SK-N-SH (cell line): Measurements from ENCODE around the gene ST3GAL2. TPM values are rescaled to one million over a fixed set of nuclear protein-coding genes. Genes with fewer than 3 reads are reported as not detected.

Experiments
- CTCF ChIA-PET: fragments of 300-600, 350-600 bp; formaldehyde crosslinking; extraction: SDS; loops from one replicate; lab custom pipeline; 2021; lab: Yijun Ruan, JAX
- POLR2A ChIA-PET: fragments of 350-600 bp; sonication (Branson Sonifier 250); formaldehyde crosslinking; extraction: SDS; loops from one replicate; lab custom pipeline; 2020; ENCODE audit warnings: antibody characterized with exemption, inconsistent platforms; lab: Yijun Ruan, JAX
- DNase-seq: peaks from one replicate; pipeline ENCODE4 v3.0.0; 2012
- H2AFZ ChIP-seq: fragments of 200-600 bp; sonication (generic); 2 replicates; pipeline ENCODE4 v1.8.1; 2016; ENCODE audit warnings: antibody characterized with exemption, mild to moderate bottlenecking, low read depth
- H3F3A ChIP-seq: fragments of 200-600 bp; sonication (generic); replicated peaks from 2 replicates; pipeline ENCODE3; 2016; ENCODE audit warnings: antibody characterized with exemption, mild to moderate bottlenecking; ENCODE audit not compliant: insufficient read depth
- H3K27ac ChIP-seq, 2 experiments: fragments of 200-500 bp in 1 of 2; fragments of 200-600 bp in 1 of 2; sonication (Bioruptor generic) in 1 of 2; sonication (generic), shearing (Covaris generic) in 1 of 2; 2 replicates each; pipeline versions ENCODE4 v1.5.1 to v1.6.1; 2014 to 2016; ENCODE audit warnings: low read depth in 2 of 2, inconsistent platforms in 1 of 2, low read length in 1 of 2, mild to moderate bottlenecking in 1 of 2, mixed read lengths in 1 of 2
- H3K27me3 ChIP-seq: fragments of 200-600 bp; sonication (generic), shearing (Covaris generic); 2 replicates; pipeline ENCODE4 v1.6.1; 2016; ENCODE audit warnings: mixed run types; ENCODE audit not compliant: insufficient read depth
- H3K36me3 ChIP-seq, 2 experiments: fragments of 200-500 bp in 1 of 2; fragments of 200-600 bp in 1 of 2; sonication (Bioruptor generic) in 1 of 2; sonication (generic) in 1 of 2; replicated peaks in 1 of 2; 2 replicates each; pipeline versions ENCODE3 to v1.5.1; 2014 to 2016; ENCODE audit warnings: low read length in 1 of 2, mild to moderate bottlenecking in 1 of 2; ENCODE audit not compliant: insufficient read depth in 2 of 2, control insufficient read depth in 1 of 2
- H3K4me1 ChIP-seq, 2 experiments: fragments of 200-500 bp in 1 of 2; fragments of 200-600 bp in 1 of 2; sonication (Bioruptor generic) in 1 of 2; sonication (generic), shearing (Covaris generic) in 1 of 2; 2 replicates each; pipeline versions ENCODE4 v1.5.1 to v1.6.1; 2014 to 2016; ENCODE audit warnings: low read depth in 1 of 2, low read length in 1 of 2, mixed run types in 1 of 2; ENCODE audit not compliant: insufficient read depth in 2 of 2, control insufficient read depth in 1 of 2
- H3K4me2 ChIP-seq: fragments of 200-600 bp; sonication (generic), shearing (Covaris generic); 2 replicates; pipeline ENCODE4 v1.6.1; 2017; ENCODE audit warnings: mixed run types
- H3K4me3 ChIP-seq, 2 experiments: fragments of 200-500 bp in 1 of 2; fragments of 200-600 bp in 1 of 2; sonication (Bioruptor generic) in 1 of 2; sonication (generic), shearing (Covaris generic) in 1 of 2; 2 replicates each; pipeline versions ENCODE4 v1.5.1 to v1.8.1; 2014 to 2016; ENCODE audit warnings: low read depth in 2 of 2, inconsistent platforms in 1 of 2, low read length in 1 of 2, mild to moderate bottlenecking in 1 of 2, mixed read lengths in 1 of 2, moderate library complexity in 1 of 2
- H3K79me2 ChIP-seq: fragments of 200-600 bp; sonication (generic); 2 replicates; pipeline ENCODE4 v1.8.1; 2017; ENCODE audit warnings: mild to moderate bottlenecking; ENCODE audit not compliant: insufficient read depth
- H3K9ac ChIP-seq: fragments of 200-600 bp; sonication (generic); 2 replicates; pipeline ENCODE4 v1.6.1; 2017; ENCODE audit warnings: mixed run types
- H3K9me2 ChIP-seq: fragments of 200-600 bp; sonication (generic); 2 replicates; pipeline ENCODE4 v1.6.1; 2017; ENCODE audit warnings: mixed run types
- H3K9me3 ChIP-seq: fragments of 200-600 bp; sonication (generic); 2 replicates; pipeline ENCODE4 v1.6.1; 2017; ENCODE audit warnings: mixed run types, mild to moderate bottlenecking, moderate library complexity
- H4K20me1 ChIP-seq: fragments of 200-600 bp; sonication (generic); 2 replicates; pipeline ENCODE4 v1.6.1; 2017; ENCODE audit warnings: mild to moderate bottlenecking, mixed run types; ENCODE audit not compliant: insufficient read depth
- FOSL2 ChIP-seq: IDR thresholded peaks from 2 replicates; pipeline ENCODE4 v1.4.0; 2012; ENCODE audit warnings: low read depth, mild to moderate bottlenecking, moderate library complexity, borderline replicate concordance
- JUND ChIP-seq: IDR thresholded peaks from 2 replicates; pipeline ENCODE4 v1.4.0; 2012
- MEF2A ChIP-seq: IDR thresholded peaks from 2 replicates; pipeline ENCODE4 v1.4.0; 2012; ENCODE audit warnings: low read depth, borderline replicate concordance
- MXI1 ChIP-seq: IDR thresholded peaks from 2 replicates; pipeline ENCODE4 v1.6.1; 2012; ENCODE audit warnings: mild to moderate bottlenecking, low read depth, low read length, improper control_type of control experiment
- NRF1 ChIP-seq: IDR thresholded peaks from 2 replicates; pipeline ENCODE4 v1.6.1; 2012; ENCODE audit warnings: low read depth, mild to moderate bottlenecking, low read length
- RAD21 ChIP-seq: IDR thresholded peaks from 2 replicates; pipeline ENCODE4 v1.6.1; 2012; ENCODE audit warnings: mild to moderate bottlenecking, low read length
- RCOR1 ChIP-seq: fragments of 150-350 bp; IDR thresholded peaks from 2 replicates; pipeline ENCODE4 v1.6.1; 2017; ENCODE audit warnings: antibody characterized with exemption, low read length
- RFX5 ChIP-seq: IDR thresholded peaks from 2 replicates; pipeline ENCODE4 v1.6.1; 2012; ENCODE audit warnings: mild to moderate bottlenecking, improper control_type of control experiment, low read length
- RXRA ChIP-seq: IDR thresholded peaks from 2 replicates; pipeline ENCODE4 v1.4.0; 2012; ENCODE audit warnings: low read depth, mild to moderate bottlenecking, borderline replicate concordance
- SMC3 ChIP-seq: IDR thresholded peaks from 2 replicates; pipeline ENCODE4 v1.6.1; 2012; ENCODE audit warnings: low read depth, low read length, improper control_type of control experiment
- TAF1 ChIP-seq: IDR thresholded peaks from 2 replicates; pipeline ENCODE4 v1.6.1; 2012; ENCODE audit warnings: low read depth, mild to moderate bottlenecking, low read length, moderate library complexity, borderline replicate concordance
- WGBS: methylation state at CpG from one replicate; pipeline ENCODE4 v1.1.6; 2017; ENCODE audit warnings: low lambda C conversion rate; 5-methylcytosine and 5-hydroxymethylcytosine counted together
- polyA plus RNA-seq, 3 experiments: library from polyadenylated mRNA; depleted of rRNA; stranded (reverse); fragments of >200 nt; gene quantifications; 2 replicates each; pipeline ENCODE4 v1.2.3, GENCODE V29; 2012
- TF ChIP-seq, protein P1 (sequence below): IDR thresholded peaks from 2 replicates; pipeline ENCODE4 v1.4.0; 2012; ENCODE audit warnings: low read depth, borderline replicate concordance
- TF ChIP-seq, protein P2 (sequence below): fragments of 150-350 bp; IDR thresholded peaks from 2 replicates; pipeline ENCODE4 v1.6.1; 2017; ENCODE audit warnings: antibody characterized with exemption, low read length, low read depth, borderline replicate concordance
- TF ChIP-seq, protein P3 (sequence below): IDR thresholded peaks from 2 replicates; pipeline ENCODE4 v1.4.0; 2012; ENCODE audit warnings: low read depth
- TF ChIP-seq, protein P4 (sequence below): IDR thresholded peaks from 2 replicates; pipeline ENCODE4; 2012
- TF ChIP-seq, protein P5 (sequence below): IDR thresholded peaks from 2 replicates; pipeline ENCODE4 v1.6.1; 2012; ENCODE audit warnings: mild to moderate bottlenecking, low read depth, low read length, moderate library complexity

The ST3GAL2 gene
- polyA plus RNA-seq, 1 of the 3 experiments (the other 2 are of a cell fraction): 19.9 TPM

DNA sequence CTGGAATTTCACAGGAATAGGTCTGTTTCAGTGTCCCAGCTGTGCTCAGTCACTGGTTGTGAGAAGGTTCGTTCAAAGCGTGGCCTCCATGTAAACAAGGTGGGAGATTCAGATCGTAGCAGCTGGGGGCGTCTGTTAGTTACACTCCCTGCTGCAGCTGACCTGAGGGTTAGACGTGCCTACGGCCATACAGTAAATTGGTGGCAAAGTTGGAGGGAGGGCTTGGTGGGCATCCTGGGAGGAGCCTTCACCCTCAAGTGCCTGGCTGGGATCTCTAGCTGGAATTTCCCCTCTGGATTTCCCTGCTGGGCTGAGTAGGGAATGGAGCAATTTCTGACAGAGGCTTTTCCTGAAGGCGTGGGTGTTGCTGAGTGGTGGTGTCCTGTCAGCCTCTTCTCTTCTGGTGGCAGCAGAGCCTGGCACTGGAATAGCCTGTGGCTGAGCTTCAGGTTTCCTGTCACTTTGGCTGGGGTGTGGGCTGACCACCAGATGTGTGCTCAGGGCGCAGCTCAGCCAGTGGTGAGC, 21.9 kb upstream of the ST3GAL2 start:
- Histone ChIP-seq H3K9me3 (no peaks in the 10 kb centered on the region), H3F3A (no peaks in the 10 kb centered on the region), H3K79me2 (no peaks in the 10 kb centered on the region), H3K9me2 (no peaks in the 10 kb centered on the region), H3K27ac (no peak overlapping the region), H3K36me3 (no peaks in the 10 kb centered on the region), H3K4me1 (peaks cover 0 to 7% of the 10 kb centered on the region in 2 experiments; a peak in 1 of 4 replicates), H3K27me3 (no peaks in the 10 kb centered on the region), H3K9ac (no peak overlapping the region), H3K4me2 (no peak overlapping the region), H3K4me3 (no peak overlapping the region), H2AFZ (no peak overlapping the region), H4K20me1 (no peaks in the 10 kb centered on the region)
- CTCF ChIA-PET: interaction anchor here (0.8 to 3.2 kb wide), 4 partner anchors 10 to 82 kb away, joined by 3 to 12 read pairs (median 4); no protein-coding TSS in a partner anchor
- no peak for TF ChIP-seq TAF1
- peak; percentile 56; the same call in 1 of the 2 replicates for TF ChIP-seq MXI1
- DNase-seq: peak; percentile 65
- POLR2A ChIA-PET: interaction anchor here (0.8 kb wide), 1 partner anchor 79 kb away, joined by 4 read pairs; no protein-coding TSS in a partner anchor
- no CpG with 5 or more reads among the region's 8 CpGs for WGBS

DNA sequence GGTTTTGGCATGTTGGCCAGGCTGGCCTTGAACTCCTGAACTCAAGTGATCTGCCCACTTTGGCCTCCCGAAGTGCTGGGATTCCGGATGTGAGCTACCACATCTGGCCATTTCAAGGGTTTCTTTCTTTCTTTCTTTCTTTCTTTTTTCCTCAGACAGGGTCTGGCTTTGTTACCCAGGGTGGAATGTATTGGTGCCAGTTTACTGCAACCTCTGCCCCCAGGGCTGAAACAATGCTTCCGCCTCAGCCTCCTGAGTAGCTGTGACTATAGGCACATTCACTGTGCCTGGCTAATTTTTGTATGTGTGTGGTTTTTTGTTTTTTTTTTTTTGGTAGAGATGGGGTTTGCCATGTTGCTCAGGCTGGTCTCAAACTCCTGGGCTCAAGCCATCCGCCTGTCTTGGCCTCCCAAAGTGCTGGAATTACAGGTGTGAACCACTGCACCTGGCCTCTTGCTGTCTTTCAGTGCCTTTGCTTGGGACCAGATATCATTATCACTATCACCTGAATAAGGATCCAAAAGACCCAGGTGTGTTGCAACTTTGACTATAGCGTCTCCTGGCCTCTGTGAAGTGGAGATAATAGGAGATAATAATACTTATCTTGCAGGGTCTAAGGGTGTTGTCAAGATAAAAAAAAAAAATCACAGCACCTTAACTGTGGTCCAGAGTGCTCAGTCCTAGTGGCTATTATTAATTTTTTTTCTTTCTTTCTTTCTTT, 18.7 kb upstream of the ST3GAL2 start:
- no peak overlapping the region for H3K27ac ChIP-seq
- H3K36me3 ChIP-seq: no peaks in the 10 kb centered on the region
- no peaks in the 10 kb centered on the region for H3K27me3 ChIP-seq
- H3K4me3 ChIP-seq: no peak overlapping the region
- H4K20me1 ChIP-seq: no peaks in the 10 kb centered on the region
- H3K4me2 ChIP-seq: no peak overlapping the region
- H3K4me1 ChIP-seq: peaks cover 0 to 10% of the 10 kb centered on the region in 2 experiments; a peak in 1 of 4 replicates
- no peak overlapping the region for H2AFZ ChIP-seq
- TF ChIP-seq, protein P1, sequence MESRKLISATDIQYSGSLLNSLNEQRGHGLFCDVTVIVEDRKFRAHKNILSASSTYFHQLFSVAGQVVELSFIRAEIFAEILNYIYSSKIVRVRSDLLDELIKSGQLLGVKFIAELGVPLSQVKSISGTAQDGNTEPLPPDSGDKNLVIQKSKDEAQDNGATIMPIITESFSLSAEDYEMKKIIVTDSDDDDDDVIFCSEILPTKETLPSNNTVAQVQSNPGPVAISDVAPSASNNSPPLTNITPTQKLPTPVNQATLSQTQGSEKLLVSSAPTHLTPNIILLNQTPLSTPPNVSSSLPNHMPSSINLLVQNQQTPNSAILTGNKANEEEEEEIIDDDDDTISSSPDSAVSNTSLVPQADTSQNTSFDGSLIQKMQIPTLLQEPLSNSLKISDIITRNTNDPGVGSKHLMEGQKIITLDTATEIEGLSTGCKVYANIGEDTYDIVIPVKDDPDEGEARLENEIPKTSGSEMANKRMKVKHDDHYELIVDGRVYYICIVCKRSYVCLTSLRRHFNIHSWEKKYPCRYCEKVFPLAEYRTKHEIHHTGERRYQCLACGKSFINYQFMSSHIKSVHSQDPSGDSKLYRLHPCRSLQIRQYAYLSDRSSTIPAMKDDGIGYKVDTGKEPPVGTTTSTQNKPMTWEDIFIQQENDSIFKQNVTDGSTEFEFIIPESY: no peak
- no peak for TF ChIP-seq RFX5
- no peak for TF ChIP-seq NRF1
- TF ChIP-seq RAD21: no peak
- TF ChIP-seq MEF2A: no peak
- no peak for TF ChIP-seq RCOR1
- no peak for TF ChIP-seq RXRA
- TF ChIP-seq, protein P2, sequence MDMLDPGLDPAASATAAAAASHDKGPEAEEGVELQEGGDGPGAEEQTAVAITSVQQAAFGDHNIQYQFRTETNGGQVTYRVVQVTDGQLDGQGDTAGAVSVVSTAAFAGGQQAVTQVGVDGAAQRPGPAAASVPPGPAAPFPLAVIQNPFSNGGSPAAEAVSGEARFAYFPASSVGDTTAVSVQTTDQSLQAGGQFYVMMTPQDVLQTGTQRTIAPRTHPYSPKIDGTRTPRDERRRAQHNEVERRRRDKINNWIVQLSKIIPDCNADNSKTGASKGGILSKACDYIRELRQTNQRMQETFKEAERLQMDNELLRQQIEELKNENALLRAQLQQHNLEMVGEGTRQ: no peak
- no peak for TF ChIP-seq SMC3
- TF ChIP-seq, protein P3, sequence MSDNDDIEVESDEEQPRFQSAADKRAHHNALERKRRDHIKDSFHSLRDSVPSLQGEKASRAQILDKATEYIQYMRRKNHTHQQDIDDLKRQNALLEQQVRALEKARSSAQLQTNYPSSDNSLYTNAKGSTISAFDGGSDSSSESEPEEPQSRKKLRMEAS: no peak
- TF ChIP-seq MXI1: no peak
- TF ChIP-seq, protein P4, sequence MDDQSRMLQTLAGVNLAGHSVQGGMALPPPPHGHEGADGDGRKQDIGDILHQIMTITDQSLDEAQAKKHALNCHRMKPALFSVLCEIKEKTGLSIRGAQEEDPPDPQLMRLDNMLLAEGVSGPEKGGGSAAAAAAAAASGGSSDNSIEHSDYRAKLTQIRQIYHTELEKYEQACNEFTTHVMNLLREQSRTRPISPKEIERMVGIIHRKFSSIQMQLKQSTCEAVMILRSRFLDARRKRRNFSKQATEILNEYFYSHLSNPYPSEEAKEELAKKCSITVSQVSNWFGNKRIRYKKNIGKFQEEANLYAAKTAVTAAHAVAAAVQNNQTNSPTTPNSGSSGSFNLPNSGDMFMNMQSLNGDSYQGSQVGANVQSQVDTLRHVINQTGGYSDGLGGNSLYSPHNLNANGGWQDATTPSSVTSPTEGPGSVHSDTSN: no peak
- TF ChIP-seq JUND: no peak
- TF ChIP-seq, protein P5, sequence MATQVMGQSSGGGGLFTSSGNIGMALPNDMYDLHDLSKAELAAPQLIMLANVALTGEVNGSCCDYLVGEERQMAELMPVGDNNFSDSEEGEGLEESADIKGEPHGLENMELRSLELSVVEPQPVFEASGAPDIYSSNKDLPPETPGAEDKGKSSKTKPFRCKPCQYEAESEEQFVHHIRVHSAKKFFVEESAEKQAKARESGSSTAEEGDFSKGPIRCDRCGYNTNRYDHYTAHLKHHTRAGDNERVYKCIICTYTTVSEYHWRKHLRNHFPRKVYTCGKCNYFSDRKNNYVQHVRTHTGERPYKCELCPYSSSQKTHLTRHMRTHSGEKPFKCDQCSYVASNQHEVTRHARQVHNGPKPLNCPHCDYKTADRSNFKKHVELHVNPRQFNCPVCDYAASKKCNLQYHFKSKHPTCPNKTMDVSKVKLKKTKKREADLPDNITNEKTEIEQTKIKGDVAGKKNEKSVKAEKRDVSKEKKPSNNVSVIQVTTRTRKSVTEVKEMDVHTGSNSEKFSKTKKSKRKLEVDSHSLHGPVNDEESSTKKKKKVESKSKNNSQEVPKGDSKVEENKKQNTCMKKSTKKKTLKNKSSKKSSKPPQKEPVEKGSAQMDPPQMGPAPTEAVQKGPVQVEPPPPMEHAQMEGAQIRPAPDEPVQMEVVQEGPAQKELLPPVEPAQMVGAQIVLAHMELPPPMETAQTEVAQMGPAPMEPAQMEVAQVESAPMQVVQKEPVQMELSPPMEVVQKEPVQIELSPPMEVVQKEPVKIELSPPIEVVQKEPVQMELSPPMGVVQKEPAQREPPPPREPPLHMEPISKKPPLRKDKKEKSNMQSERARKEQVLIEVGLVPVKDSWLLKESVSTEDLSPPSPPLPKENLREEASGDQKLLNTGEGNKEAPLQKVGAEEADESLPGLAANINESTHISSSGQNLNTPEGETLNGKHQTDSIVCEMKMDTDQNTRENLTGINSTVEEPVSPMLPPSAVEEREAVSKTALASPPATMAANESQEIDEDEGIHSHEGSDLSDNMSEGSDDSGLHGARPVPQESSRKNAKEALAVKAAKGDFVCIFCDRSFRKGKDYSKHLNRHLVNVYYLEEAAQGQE: no peak
- no peak for TF ChIP-seq FOSL2
- DNase-seq: no peak
- ChIA-PET POLR2A (no interaction called here), CTCF (no interaction called here)
- no peaks in the 10 kb centered on the region for H3F3A ChIP-seq
- H3K9ac ChIP-seq: no peak overlapping the region
- no peaks in the 10 kb centered on the region for H3K9me2 ChIP-seq
- WGBS: 92% methylated on average over 5 of the region's 5 CpGs
- no peaks in the 10 kb centered on the region for H3K9me3 ChIP-seq
- peaks cover 5% of the 10 kb centered on the region; the same call in 1 of the 2 replicates for H3K79me2 ChIP-seq
